ENCODE results near the gene ACOX1. TPM values are rescaled to one million over a fixed set of nuclear protein-coding genes. Genes with fewer than 3 reads are reported as not detected.

The ACOX1 gene
- total RNA-seq, 1 experiment from 2014 or later: 39.5 TPM

DNA sequence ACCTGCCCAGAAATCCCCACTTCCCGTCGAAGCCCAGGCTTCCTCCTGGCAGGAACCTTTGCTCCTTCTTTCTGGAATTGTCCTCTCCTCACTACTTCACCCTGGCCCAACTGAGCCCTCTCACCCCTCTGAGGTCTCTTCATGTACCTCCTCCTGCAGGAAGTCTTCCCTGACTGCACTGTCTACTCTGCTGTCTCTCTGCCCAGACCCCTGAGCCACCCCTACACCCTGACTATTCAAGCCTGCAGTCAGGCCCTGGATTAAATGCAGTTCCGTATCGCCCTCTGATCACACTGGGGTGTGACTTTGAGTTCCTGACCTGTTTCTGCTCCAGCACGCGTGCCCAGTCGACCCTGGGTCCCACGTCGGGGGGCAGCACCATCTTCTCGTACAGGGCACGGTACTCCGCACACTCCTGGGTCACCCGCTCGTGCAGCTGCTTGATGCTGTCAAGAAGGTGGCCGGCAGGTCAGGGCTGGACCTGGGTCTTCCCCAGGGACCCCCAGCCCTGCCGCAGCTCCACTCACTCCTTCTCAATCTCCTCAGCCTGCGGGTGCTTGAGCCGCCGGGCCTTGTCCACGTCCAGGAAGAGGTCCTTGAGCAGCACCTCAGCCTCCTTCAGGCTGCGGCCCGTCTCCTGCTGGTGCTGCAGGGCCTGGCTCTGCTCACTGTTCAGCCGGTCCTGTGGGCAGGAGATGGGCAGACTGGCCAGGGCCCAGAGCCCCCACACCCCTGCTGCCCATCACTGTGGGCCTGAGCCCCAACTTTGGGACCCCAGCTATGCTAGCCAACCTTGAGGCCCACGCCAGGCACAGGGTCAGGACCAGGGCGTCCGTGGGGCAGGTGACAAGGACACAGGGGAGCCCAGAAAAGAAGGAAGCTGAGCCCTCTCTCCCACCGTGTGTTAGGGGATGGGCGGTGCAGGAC, 44.3 kb upstream of the ACOX1 start:
- intact Hi-C loops (cut with micrococcal nuclease; ENCODE audit: unreplicated experiment): no loop called here
- Histone ChIP-seq H3K36me3 (ENCODE audit: insufficient read depth, low read length, poor library complexity, severe bottlenecking) (no peaks in the 10 kb centered on the region), H3K27me3 (replicated peaks; ENCODE audit: insufficient read depth, low read depth, low read length, poor library complexity) (peaks cover 4% of the 10 kb centered on the region), H3K27ac (ENCODE audit: low read depth, low read length, poor library complexity, severe bottlenecking) (no peak overlapping the region), H3K9me3 (ENCODE audit: low read depth, low read length, poor library complexity, severe bottlenecking) (no peaks in the 10 kb centered on the region), H3K4me1 (ENCODE audit: insufficient read depth, low read length, poor library complexity, severe bottlenecking) (no peaks in the 10 kb centered on the region), H3K4me3 (ENCODE audit: low read depth, low read length, poor library complexity, severe bottlenecking) (no peak overlapping the region)
- BruUV-seq (replicated peaks): no TSS peak
- ChIA-PET POLR2A (ENCODE audit: low non-redundant PET) (no interaction called here), CTCF (no interaction called here)
- no peak for TF ChIP-seq EZH2 (IDR thresholded peaks at IDR 0.05; ENCODE audit: borderline replicate concordance, low read depth, low read length, poor library complexity, severe bottlenecking)
- TF ChIP-seq, protein P1, sequence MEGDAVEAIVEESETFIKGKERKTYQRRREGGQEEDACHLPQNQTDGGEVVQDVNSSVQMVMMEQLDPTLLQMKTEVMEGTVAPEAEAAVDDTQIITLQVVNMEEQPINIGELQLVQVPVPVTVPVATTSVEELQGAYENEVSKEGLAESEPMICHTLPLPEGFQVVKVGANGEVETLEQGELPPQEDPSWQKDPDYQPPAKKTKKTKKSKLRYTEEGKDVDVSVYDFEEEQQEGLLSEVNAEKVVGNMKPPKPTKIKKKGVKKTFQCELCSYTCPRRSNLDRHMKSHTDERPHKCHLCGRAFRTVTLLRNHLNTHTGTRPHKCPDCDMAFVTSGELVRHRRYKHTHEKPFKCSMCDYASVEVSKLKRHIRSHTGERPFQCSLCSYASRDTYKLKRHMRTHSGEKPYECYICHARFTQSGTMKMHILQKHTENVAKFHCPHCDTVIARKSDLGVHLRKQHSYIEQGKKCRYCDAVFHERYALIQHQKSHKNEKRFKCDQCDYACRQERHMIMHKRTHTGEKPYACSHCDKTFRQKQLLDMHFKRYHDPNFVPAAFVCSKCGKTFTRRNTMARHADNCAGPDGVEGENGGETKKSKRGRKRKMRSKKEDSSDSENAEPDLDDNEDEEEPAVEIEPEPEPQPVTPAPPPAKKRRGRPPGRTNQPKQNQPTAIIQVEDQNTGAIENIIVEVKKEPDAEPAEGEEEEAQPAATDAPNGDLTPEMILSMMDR (conservative IDR thresholded peaks at IDR 0.05; ENCODE audit: low read depth, low read length): no peak
- no peak for DNase-seq (ENCODE audit: low spot score)

DNA sequence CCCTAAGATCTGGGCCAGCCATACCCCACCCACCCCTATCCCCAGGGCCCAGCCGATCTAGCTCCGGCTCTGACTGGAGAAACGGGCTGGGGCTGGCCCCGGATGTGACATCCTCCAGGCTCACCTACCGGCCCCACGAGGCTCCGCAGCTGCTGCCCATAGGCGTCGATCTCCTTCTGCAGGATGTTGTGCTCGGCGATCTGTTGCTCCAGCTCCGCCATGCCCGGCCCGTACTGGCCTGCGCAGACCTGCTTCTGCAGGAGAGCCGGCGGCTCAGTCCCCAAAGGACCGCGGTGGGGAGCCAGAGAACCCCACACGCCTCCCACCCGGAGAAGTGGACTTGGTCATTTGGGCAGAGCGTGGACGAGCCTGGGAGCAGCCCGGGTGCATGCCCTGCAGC, 43.3 kb upstream of the ACOX1 start:
- POLR2A ChIA-PET (ENCODE audit: low non-redundant PET): no interaction called here
- Histone ChIP-seq H3K36me3 (ENCODE audit: insufficient read depth, low read length, poor library complexity, severe bottlenecking) (no peaks in the 10 kb centered on the region), H3K27me3 (replicated peaks; ENCODE audit: insufficient read depth, low read depth, low read length, poor library complexity) (peaks cover 4% of the 10 kb centered on the region), H3K9me3 (ENCODE audit: low read depth, low read length, poor library complexity, severe bottlenecking) (no peaks in the 10 kb centered on the region), H3K4me1 (ENCODE audit: insufficient read depth, low read length, poor library complexity, severe bottlenecking) (no peaks in the 10 kb centered on the region), H3K4me3 (ENCODE audit: low read depth, low read length, poor library complexity, severe bottlenecking) (no peak overlapping the region), H3K27ac (ENCODE audit: low read depth, low read length, poor library complexity, severe bottlenecking) (no peak overlapping the region)
- no peak for DNase-seq (ENCODE audit: low spot score)
- CTCF ChIA-PET: no interaction called here
- BruUV-seq (replicated peaks): no TSS peak
- TF ChIP-seq EZH2 (IDR thresholded peaks at IDR 0.05; ENCODE audit: borderline replicate concordance, low read depth, low read length, poor library complexity, severe bottlenecking): no peak
- TF ChIP-seq, protein P1 (conservative IDR thresholded peaks at IDR 0.05; ENCODE audit: low read depth, low read length): no peak
- intact Hi-C loops (cut with micrococcal nuclease; ENCODE audit: unreplicated experiment): no loop called here

DNA sequence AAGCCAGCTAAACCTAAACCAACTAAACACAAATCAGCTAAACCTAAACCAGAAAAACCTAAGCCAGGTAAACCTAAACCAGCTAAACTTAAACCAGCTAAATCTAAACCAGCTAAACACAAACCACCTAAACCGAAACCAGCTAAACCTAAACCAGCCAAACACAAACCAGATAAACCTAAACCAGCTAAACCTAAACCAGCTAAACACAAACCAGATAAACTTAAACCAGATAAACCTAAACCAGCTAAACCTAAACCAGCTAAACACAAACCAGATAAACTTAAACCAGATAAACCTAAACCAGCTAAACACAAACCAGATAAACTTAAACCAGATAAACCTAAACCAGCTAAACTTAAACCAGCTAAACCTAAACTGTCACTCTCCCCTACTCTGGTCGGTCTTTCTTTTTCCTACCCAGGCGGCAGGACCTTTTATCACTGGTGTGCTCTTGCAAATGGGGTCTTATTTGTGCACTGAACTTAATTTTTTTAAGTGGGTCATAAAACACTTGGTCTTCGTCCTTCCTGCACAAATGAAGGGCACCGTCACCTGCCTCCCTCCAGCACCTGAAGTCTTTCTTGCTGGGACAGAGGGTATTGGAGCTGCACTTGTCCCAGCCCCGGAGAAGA, 41.0 kb upstream of the ACOX1 start:
- ChIA-PET POLR2A (ENCODE audit: low non-redundant PET) (interaction anchor here (0.6 kb wide), 1 partner anchor 569 kb away, joined by 4 read pairs; no protein-coding TSS in a partner anchor), CTCF (interaction anchor here (0.6 to 1.0 kb wide), 3 partner anchors 14 to 101 kb away, joined by 3 to 9 read pairs (median 7); no protein-coding TSS in a partner anchor)
- H3K4me3 ChIP-seq (ENCODE audit: low read depth, low read length, poor library complexity, severe bottlenecking): no peak overlapping the region
- TF ChIP-seq EZH2 (IDR thresholded peaks at IDR 0.05; ENCODE audit: borderline replicate concordance, low read depth, low read length, poor library complexity, severe bottlenecking): no peak
- TF ChIP-seq, protein P1 (conservative IDR thresholded peaks at IDR 0.05; ENCODE audit: low read depth, low read length): no peak
- no peaks in the 10 kb centered on the region for H3K4me1 ChIP-seq (ENCODE audit: insufficient read depth, low read length, poor library complexity, severe bottlenecking)
- no peak overlapping the region for H3K27ac ChIP-seq (ENCODE audit: low read depth, low read length, poor library complexity, severe bottlenecking)
- H3K9me3 ChIP-seq (ENCODE audit: low read depth, low read length, poor library complexity, severe bottlenecking): no peaks in the 10 kb centered on the region
- no TSS peak for BruUV-seq (replicated peaks)
- H3K36me3 ChIP-seq (ENCODE audit: insufficient read depth, low read length, poor library complexity, severe bottlenecking): no peaks in the 10 kb centered on the region
- peaks cover 4% of the 10 kb centered on the region for H3K27me3 ChIP-seq (replicated peaks; ENCODE audit: insufficient read depth, low read depth, low read length, poor library complexity)
- DNase-seq (ENCODE audit: low spot score): no peak
- intact Hi-C loops (cut with micrococcal nuclease; ENCODE audit: unreplicated experiment): loop anchor here (5.0 to 10.0 kb wide), 2 partner anchors 55 to 162 kb away; partner anchors contain the start of genes GALR2, SRP68 and ZACN
